ENCODE results near the gene FPR1.
"Not testable (repeated sequence)": the region's sequence is repeated elsewhere in the genome, so short reads cannot be mapped to it uniquely, and the experiment has no call there.

FPR1 gene

GRCh38 chr19:51780270-51780669, 28.6 kb upstream of the FPR1 start:
- no peak for DNase-seq (ENCODE audit: extremely low spot score)
- no peak for TF ChIP-seq ARNT (IDR thresholded peaks at IDR 0.05)
- ChIA-PET POLR2A (no interaction called here), CTCF (no interaction called here)

DNA sequence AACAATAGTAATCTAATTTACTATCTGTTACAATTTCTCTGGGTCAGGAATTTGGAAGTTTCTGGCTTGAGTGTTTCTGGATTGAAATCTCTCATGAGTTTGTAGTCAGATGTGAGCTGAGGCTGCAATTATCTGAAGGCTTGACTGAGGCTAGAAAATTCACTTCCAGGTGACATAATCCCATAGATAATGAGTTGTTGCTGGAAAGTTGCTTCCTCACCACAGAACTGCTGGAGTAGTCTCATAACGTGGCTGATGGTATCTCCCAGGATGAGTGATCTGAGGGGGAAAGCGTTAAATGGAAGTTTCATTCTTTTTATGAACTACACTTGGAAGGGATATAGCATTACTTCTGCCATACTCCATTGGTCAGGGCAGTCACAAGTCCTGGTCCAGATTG, 28.0 kb upstream of the FPR1 start:
- CTCF ChIA-PET = no interaction called here
- TF ChIP-seq FOXM1 (IDR thresholded peaks at IDR 0.05; ENCODE audit: borderline replicate concordance) = no peak
- no peak for TF ChIP-seq LEF1 (IDR thresholded peaks at IDR 0.05; ENCODE audit: borderline replicate concordance)
- TF ChIP-seq ZNF384 (IDR thresholded peaks at IDR 0.05) = no peak
- TF ChIP-seq CTBP1 (IDR thresholded peaks at IDR 0.05; ENCODE audit: borderline replicate concordance) = no peak
- TF ChIP-seq TARDBP (IDR thresholded peaks at IDR 0.05) = no peak
- TF ChIP-seq SP1 (IDR thresholded peaks at IDR 0.05) = no peak
- no peak for TF ChIP-seq FOXA1 (IDR thresholded peaks at IDR 0.05)
- no peak for TF ChIP-seq L3MBTL2 (conservative IDR thresholded peaks at IDR 0.05)
- TF ChIP-seq, protein P1, sequence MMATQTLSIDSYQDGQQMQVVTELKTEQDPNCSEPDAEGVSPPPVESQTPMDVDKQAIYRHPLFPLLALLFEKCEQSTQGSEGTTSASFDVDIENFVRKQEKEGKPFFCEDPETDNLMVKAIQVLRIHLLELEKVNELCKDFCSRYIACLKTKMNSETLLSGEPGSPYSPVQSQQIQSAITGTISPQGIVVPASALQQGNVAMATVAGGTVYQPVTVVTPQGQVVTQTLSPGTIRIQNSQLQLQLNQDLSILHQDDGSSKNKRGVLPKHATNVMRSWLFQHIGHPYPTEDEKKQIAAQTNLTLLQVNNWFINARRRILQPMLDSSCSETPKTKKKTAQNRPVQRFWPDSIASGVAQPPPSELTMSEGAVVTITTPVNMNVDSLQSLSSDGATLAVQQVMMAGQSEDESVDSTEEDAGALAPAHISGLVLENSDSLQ (IDR thresholded peaks at IDR 0.05) = no peak
- no peak for TF ChIP-seq ARNT (IDR thresholded peaks at IDR 0.05)
- no peak for TF ChIP-seq FOXK2 (IDR thresholded peaks at IDR 0.05)
- no peak for TF ChIP-seq NFRKB (IDR thresholded peaks at IDR 0.05)
- no peak for TF ChIP-seq BHLHE40 (IDR thresholded peaks at IDR 0.05; ENCODE audit: borderline replicate concordance)
- no peak for TF ChIP-seq HDGF (IDR thresholded peaks at IDR 0.05; ENCODE audit: borderline replicate concordance)
- TF ChIP-seq SUZ12 (IDR thresholded peaks at IDR 0.05) = no peak
- TF ChIP-seq ELF4 (IDR thresholded peaks at IDR 0.05) = no peak
- no peak for DNase-seq (ENCODE audit: extremely low spot score)
- POLR2A ChIA-PET = no interaction called here

DNA sequence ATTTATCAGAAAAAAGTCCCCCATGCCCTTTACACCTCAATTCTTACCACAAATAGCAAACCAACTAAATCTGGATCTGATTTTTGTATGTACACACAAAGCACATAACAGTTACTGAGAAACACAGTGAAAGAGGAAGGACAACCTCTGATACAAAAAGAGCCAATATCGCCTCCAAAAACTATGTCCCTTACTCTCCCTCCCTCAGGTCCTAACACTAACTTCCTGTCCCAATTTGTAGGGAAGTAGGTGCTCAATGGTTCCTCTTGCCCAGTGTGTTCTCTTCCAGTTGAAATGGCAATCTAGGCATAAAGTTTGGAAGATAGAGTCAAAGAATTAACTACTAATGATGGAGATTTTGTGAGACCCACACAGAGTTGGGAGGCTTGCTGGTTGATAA, 27.5 kb upstream of the FPR1 start:
- no peak for DNase-seq (ENCODE audit: extremely low spot score)
- POLR2A ChIA-PET = no interaction called here
- CTCF ChIA-PET = no interaction called here
- TF ChIP-seq ARNT (IDR thresholded peaks at IDR 0.05) (no peak), ELF4 (IDR thresholded peaks at IDR 0.05) (no peak), TARDBP (IDR thresholded peaks at IDR 0.05) (no peak), FOXM1 (IDR thresholded peaks at IDR 0.05; ENCODE audit: borderline replicate concordance) (no peak), L3MBTL2 (conservative IDR thresholded peaks at IDR 0.05) (no peak), CTBP1 (IDR thresholded peaks at IDR 0.05; ENCODE audit: borderline replicate concordance) (no peak), NFRKB (IDR thresholded peaks at IDR 0.05) (no peak), FOXA1 (IDR thresholded peaks at IDR 0.05) (no peak), HDGF (IDR thresholded peaks at IDR 0.05; ENCODE audit: borderline replicate concordance) (no peak), SP1 (IDR thresholded peaks at IDR 0.05) (no peak)

DNA sequence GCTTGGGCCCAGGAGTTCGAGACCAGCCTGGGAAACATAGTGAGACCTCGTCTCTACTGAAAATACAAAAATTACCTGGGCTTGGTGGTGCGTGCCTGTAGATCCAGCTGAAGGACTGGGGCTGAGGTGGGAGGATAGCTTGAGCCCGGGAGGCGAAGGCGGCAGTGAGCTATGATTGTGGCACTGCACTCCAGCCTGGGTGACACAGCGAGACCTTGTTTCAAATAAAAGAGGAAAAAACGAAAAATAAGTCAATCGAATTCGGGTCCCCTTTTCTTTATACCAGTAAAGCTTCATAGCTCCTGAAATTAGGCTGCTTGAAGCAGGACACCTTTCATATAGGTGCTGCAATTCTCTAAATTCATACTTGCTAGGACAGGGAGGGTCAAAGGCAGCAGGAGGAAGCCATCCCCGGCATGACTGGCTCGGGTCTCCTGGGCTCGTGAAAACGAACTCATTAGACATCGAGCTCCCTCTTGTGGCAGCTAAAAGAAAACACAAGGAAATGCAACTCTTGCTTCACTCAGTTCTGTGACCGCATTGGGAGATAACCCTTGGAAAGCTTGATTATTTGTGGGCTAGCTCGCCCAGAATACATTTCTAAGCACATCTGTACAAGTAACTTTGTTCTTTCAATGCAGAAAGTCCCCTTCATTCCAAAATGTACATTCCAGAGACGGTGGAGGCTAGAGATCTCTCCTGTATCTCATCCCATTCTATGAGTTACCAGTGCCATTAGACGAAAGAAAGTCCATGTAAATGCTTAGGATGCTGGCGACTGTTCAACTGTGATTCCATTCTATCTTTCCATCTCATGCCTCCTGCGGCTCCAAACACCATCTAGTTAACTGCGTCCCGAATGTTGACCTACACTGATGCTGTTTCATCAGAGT, 26.1 kb upstream of the FPR1 start:
- no peak for TF ChIP-seq SP1 (IDR thresholded peaks at IDR 0.05)
- no peak for TF ChIP-seq ARNT (IDR thresholded peaks at IDR 0.05)
- no peak for TF ChIP-seq BHLHE40 (IDR thresholded peaks at IDR 0.05; ENCODE audit: borderline replicate concordance)
- peak; percentile 68 for DNase-seq (ENCODE audit: extremely low spot score)
- ChIA-PET CTCF (interaction anchor here (1.0 to 1.5 kb wide), 4 partner anchors 21 to 117 kb away, joined by 4 to 6 read pairs (median 4); no protein-coding TSS in a partner anchor), POLR2A (no interaction called here)

- CTCF ChIA-PET, POLR2A ChIA-PET: not testable (repeated sequence)
These were observed 24.9 kb upstream of the FPR1 start for GRCh38 chr19:51776561-51776960.

GRCh38 chr19:51772977-51773376, 21.3 kb upstream of the FPR1 start:
- ChIA-PET POLR2A (no interaction called here), CTCF (no interaction called here)
- TF ChIP-seq FOXA1 (IDR thresholded peaks at IDR 0.05) (no peak), ELF4 (IDR thresholded peaks at IDR 0.05) (no peak), ZNF384 (IDR thresholded peaks at IDR 0.05) (no peak), HDGF (IDR thresholded peaks at IDR 0.05; ENCODE audit: borderline replicate concordance) (no peak), BHLHE40 (IDR thresholded peaks at IDR 0.05; ENCODE audit: borderline replicate concordance) (no peak), L3MBTL2 (conservative IDR thresholded peaks at IDR 0.05) (no peak), FOXM1 (IDR thresholded peaks at IDR 0.05; ENCODE audit: borderline replicate concordance) (no peak), NFRKB (IDR thresholded peaks at IDR 0.05) (no peak), LEF1 (IDR thresholded peaks at IDR 0.05; ENCODE audit: borderline replicate concordance) (no peak)
- TF ChIP-seq, protein P1 (IDR thresholded peaks at IDR 0.05) = no peak
- no peak for DNase-seq (ENCODE audit: extremely low spot score)

More at GRCh38 chr19:51776561-51776960, 24.9 kb upstream of the FPR1 start:
- DNase-seq (ENCODE audit: extremely low spot score) = not testable (repeated sequence)

- POLR2A ChIA-PET = no interaction called here
- no peak for DNase-seq (ENCODE audit: extremely low spot score)
- CTCF ChIA-PET = no interaction called here
- TF ChIP-seq ELF4 (IDR thresholded peaks at IDR 0.05) = no peak
- TF ChIP-seq, protein P1 (IDR thresholded peaks at IDR 0.05) = no peak
- no peak for TF ChIP-seq NFRKB (IDR thresholded peaks at IDR 0.05)
- no peak for TF ChIP-seq FOXK2 (IDR thresholded peaks at IDR 0.05)
- TF ChIP-seq BHLHE40 (IDR thresholded peaks at IDR 0.05; ENCODE audit: borderline replicate concordance) = no peak
- TF ChIP-seq LEF1 (IDR thresholded peaks at IDR 0.05; ENCODE audit: borderline replicate concordance) = no peak
- no peak for TF ChIP-seq SP1 (IDR thresholded peaks at IDR 0.05)
- TF ChIP-seq ARNT (IDR thresholded peaks at IDR 0.05) = no peak
These were observed 19.9 kb upstream of the FPR1 start for GRCh38 chr19:51771376-51772130.

All from HEK293T (cell line).